ENCODE results near the gene CDK1. TPM values are rescaled to one million over a fixed set of nuclear protein-coding genes. Genes with fewer than 3 reads are reported as not detected.

Gene CDK1
- total RNA-seq, 1 experiment from 2014 or later = 78.9 TPM

GRCh38 chr10:60823324-60823723 lies 45.0 kb downstream of the CDK1 start:
- Histone ChIP-seq H4K91ac (ENCODE audit: insufficient read length, low read depth, low read length) (no peak overlapping the region), H2AK5ac (ENCODE audit: insufficient read length, low read length) (no peak overlapping the region), H2BK15ac (ENCODE audit: low read depth, low read length) (no peak overlapping the region), H3K18ac (ENCODE audit: insufficient read length, low read depth, low read length) (no peak overlapping the region), H2BK5ac (ENCODE audit: insufficient read length, low read length) (no peak overlapping the region), H2AFZ (ENCODE audit: low read length) (no peak overlapping the region), H2BK20ac (ENCODE audit: low read depth, low read length, poor library complexity, severe bottlenecking) (no peak overlapping the region), H3K23ac (ENCODE audit: insufficient read length, low read depth, low read length) (no peak overlapping the region), H2BK12ac (ENCODE audit: insufficient read length, low read depth, low read length) (no peak overlapping the region), H3K4me2 (ENCODE audit: insufficient read depth, insufficient read length, low read length) (no peak overlapping the region), H3K23me2 (ENCODE audit: insufficient read length, low read depth, low read length, poor library complexity, severe bottlenecking) (no peaks in the 10 kb centered on the region), H3K9ac (ENCODE audit: extremely low read depth, insufficient read length, low read length) (no peak overlapping the region), H3K9me3 (ENCODE audit: control insufficient read depth, low read depth, low read length) (no peaks in the 10 kb centered on the region), H3K27ac (ENCODE audit: insufficient read length, low read depth, low read length) (no peak overlapping the region), H4K20me1 (ENCODE audit: control insufficient read depth, insufficient read depth, insufficient read length) (no peaks in the 10 kb centered on the region), H3K4me1 (ENCODE audit: insufficient read depth, low read length) (no peaks in the 10 kb centered on the region; the same call in 1 of the 2 replicates), H3K56ac (ENCODE audit: insufficient read length, low read depth, low read length) (no peak overlapping the region), H4K8ac (replicated peaks; ENCODE audit: insufficient read length, low read depth, low read length) (no peak overlapping the region), H3K79me1 (ENCODE audit: insufficient read depth, low read depth, low read length, poor library complexity, severe bottlenecking) (no peaks in the 10 kb centered on the region), H3T11ph (ENCODE audit: low read length) (no peak overlapping the region), H4K5ac (ENCODE audit: insufficient read length, low read depth, low read length) (no peak overlapping the region), H3K79me2 (ENCODE audit: insufficient read depth, low read length) (no peaks in the 10 kb centered on the region), H3K14ac (ENCODE audit: insufficient read depth, low read length) (no peak overlapping the region), H3K27me3 (ENCODE audit: insufficient read depth, low read length) (no peaks in the 10 kb centered on the region), H2BK120ac (ENCODE audit: low read depth, low read length, poor library complexity, severe bottlenecking) (no peak overlapping the region), H3K4ac (ENCODE audit: low read depth, low read length) (no peak overlapping the region)
- no CpG with 5 or more reads among the region's 1 CpG for WGBS (ENCODE audit: extremely low coverage, insufficient read length, low lambda C conversion rate)
- Mint-ChIP-seq H3K36me3 (ENCODE audit: insufficient read depth in 1 of 3, low read depth in 3 of 3) (no peaks in the 10 kb centered on the region), H3K4me1 (peaks cover 3 to 9% of the 10 kb centered on the region in 2 experiments; a peak in 3 of 4 replicates), H3K27me3 (ENCODE audit: low read depth) (no peaks in the 10 kb centered on the region), H3K27ac (no peak overlapping the region), H3K9me3 (no peaks in the 10 kb centered on the region), H3K4me3 (no peak overlapping the region)
- no peak for DNase-seq
- no peak for TF ChIP-seq CTCF (conservative IDR thresholded peaks at IDR 0.05)
